ENCODE results near the gene SEMA5A.

The SEMA5A gene

GRCh38 chr5:9020996-9021395 lies 524.9 kb downstream of the SEMA5A start:
- Histone ChIP-seq H3K27ac (ENCODE audit: low read depth, low read length) (no peak overlapping the region), H3K36me3 (ENCODE audit: control insufficient read depth in 5 of 5, insufficient read depth in 5 of 5, low read length in 5 of 5) (no peaks in the 10 kb centered on the region), H3K4me1 (ENCODE audit: control insufficient read depth in 5 of 5, insufficient read depth in 5 of 5, low read length in 5 of 5) (peaks cover 0 to 2% (median 0%) of the 10 kb centered on the region in 5 donors), H3K9ac (ENCODE audit: low read length in 5 of 5) (no peak overlapping the region), H3K9me3 (ENCODE audit: control insufficient read depth in 5 of 5, low read length in 5 of 5) (peaks cover 6 to 27% (median 18%) of the 10 kb centered on the region in 5 donors), H3K27me3 (ENCODE audit: control insufficient read depth in 5 of 5, insufficient read depth in 4 of 5, low read length in 5 of 5) (no peaks in the 10 kb centered on the region), H3K4me3 (ENCODE audit: low read depth in 1 of 5, low read length in 5 of 5) (no peak overlapping the region)

DNA sequence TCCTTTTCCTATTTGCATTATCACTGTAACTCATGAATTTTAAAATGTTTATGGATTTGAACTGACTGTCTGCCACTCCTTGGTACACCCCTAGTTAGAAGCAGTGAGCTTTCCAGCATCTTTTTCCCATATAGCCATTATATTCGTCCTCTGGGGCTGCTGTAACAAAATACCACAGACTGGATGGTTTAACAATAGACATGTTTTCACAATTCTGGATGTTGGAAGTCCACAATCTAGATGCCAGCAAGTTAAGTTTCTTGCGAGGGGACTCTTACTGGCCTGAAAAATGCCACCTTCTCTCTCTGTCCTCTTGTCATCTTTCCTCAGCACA lies 530.0 kb downstream of the SEMA5A start:
- H3K4me3 ChIP-seq (ENCODE audit: low read depth in 1 of 5, low read length in 5 of 5) = no peak overlapping the region
- H3K9me3 ChIP-seq (ENCODE audit: control insufficient read depth in 5 of 5, low read length in 5 of 5) = peaks cover 0 to 4% (median 0%) of the 10 kb centered on the region in 5 donors
- H3K27me3 ChIP-seq (ENCODE audit: control insufficient read depth in 5 of 5, insufficient read depth in 4 of 5, low read length in 5 of 5) = no peaks in the 10 kb centered on the region
- H3K9ac ChIP-seq (ENCODE audit: low read length in 5 of 5) = no peak overlapping the region
- no peak overlapping the region for H3K27ac ChIP-seq (ENCODE audit: low read depth, low read length)
- no peaks in the 10 kb centered on the region for H3K4me1 ChIP-seq (ENCODE audit: control insufficient read depth in 5 of 5, insufficient read depth in 5 of 5, low read length in 5 of 5)
- H3K36me3 ChIP-seq (ENCODE audit: control insufficient read depth in 5 of 5, insufficient read depth in 5 of 5, low read length in 5 of 5) = no peaks in the 10 kb centered on the region

GRCh38 chr5:9015260-9015936 lies 530.5 kb downstream of the SEMA5A start:
- Histone ChIP-seq H3K4me3 (ENCODE audit: low read depth in 1 of 5, low read length in 5 of 5) (no peak overlapping the region), H3K36me3 (ENCODE audit: control insufficient read depth in 5 of 5, insufficient read depth in 5 of 5, low read length in 5 of 5) (no peaks in the 10 kb centered on the region), H3K9me3 (ENCODE audit: control insufficient read depth in 5 of 5, low read length in 5 of 5) (peaks cover 0 to 4% (median 0%) of the 10 kb centered on the region in 5 donors), H3K27me3 (ENCODE audit: control insufficient read depth in 5 of 5, insufficient read depth in 4 of 5, low read length in 5 of 5) (no peaks in the 10 kb centered on the region), H3K9ac (ENCODE audit: low read length in 5 of 5) (no peak overlapping the region), H3K4me1 (ENCODE audit: control insufficient read depth in 5 of 5, insufficient read depth in 5 of 5, low read length in 5 of 5) (no peaks in the 10 kb centered on the region), H3K27ac (ENCODE audit: low read depth, low read length) (no peak overlapping the region)

GRCh38 chr5:9013147-9013546 lies 532.7 kb downstream of the SEMA5A start:
- no peaks in the 10 kb centered on the region for H3K4me1 ChIP-seq (ENCODE audit: control insufficient read depth in 5 of 5, insufficient read depth in 5 of 5, low read length in 5 of 5)
- no peaks in the 10 kb centered on the region for H3K36me3 ChIP-seq (ENCODE audit: control insufficient read depth in 5 of 5, insufficient read depth in 5 of 5, low read length in 5 of 5)
- no peaks in the 10 kb centered on the region for H3K9me3 ChIP-seq (ENCODE audit: control insufficient read depth in 5 of 5, low read length in 5 of 5)
- H3K27ac ChIP-seq (ENCODE audit: low read depth, low read length) = no peak overlapping the region
- peaks cover 0 to 4% (median 0%) of the 10 kb centered on the region in 5 donors for H3K27me3 ChIP-seq (ENCODE audit: control insufficient read depth in 5 of 5, insufficient read depth in 4 of 5, low read length in 5 of 5)
- H3K9ac ChIP-seq (ENCODE audit: low read length in 5 of 5) = no peak overlapping the region
- H3K4me3 ChIP-seq (ENCODE audit: low read depth in 1 of 5, low read length in 5 of 5) = no peak overlapping the region

GRCh38 chr5:9009931-9010651 lies 535.8 kb downstream of the SEMA5A start:
- Histone ChIP-seq H3K36me3 (ENCODE audit: control insufficient read depth in 5 of 5, insufficient read depth in 5 of 5, low read length in 5 of 5) (no peaks in the 10 kb centered on the region), H3K27me3 (ENCODE audit: control insufficient read depth in 5 of 5, insufficient read depth in 4 of 5, low read length in 5 of 5) (peaks cover 0 to 4% (median 0%) of the 10 kb centered on the region in 5 donors), H3K4me1 (ENCODE audit: control insufficient read depth in 5 of 5, insufficient read depth in 5 of 5, low read length in 5 of 5) (no peaks in the 10 kb centered on the region), H3K27ac (ENCODE audit: low read depth, low read length) (no peak overlapping the region), H3K9me3 (ENCODE audit: control insufficient read depth in 5 of 5, low read length in 5 of 5) (no peaks in the 10 kb centered on the region), H3K4me3 (ENCODE audit: low read depth in 1 of 5, low read length in 5 of 5) (no peak overlapping the region), H3K9ac (ENCODE audit: low read length in 5 of 5) (no peak overlapping the region)

DNA sequence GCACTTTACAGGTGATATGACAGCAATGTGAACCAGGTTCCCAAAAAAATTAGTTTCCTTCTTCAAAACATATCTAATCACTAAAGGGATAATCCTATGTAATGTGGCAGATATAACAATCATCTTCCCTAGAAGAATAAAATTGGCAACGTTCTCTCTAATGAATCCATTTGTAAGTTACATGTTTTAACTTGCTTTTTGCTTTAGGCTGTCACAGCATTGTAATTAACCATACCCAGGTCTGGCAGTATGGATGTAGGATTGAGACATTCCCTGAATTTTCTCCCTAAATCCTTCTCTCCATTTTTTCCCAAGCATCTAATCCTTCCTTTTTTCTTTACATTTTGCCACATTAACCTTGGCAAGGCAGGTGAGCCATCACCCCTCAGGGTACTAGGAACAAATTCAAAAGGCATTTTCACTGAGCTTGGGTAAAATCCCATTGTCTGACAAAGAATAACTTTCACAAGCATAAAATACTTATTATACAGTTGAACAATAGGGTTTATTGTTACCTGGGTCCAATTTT lies 548.3 kb downstream of the SEMA5A start:
- H3K4me3 ChIP-seq (ENCODE audit: low read depth in 1 of 5, low read length in 5 of 5) = no peak overlapping the region
- H3K27me3 ChIP-seq (ENCODE audit: control insufficient read depth in 5 of 5, insufficient read depth in 4 of 5, low read length in 5 of 5) = no peaks in the 10 kb centered on the region
- H3K4me1 ChIP-seq (ENCODE audit: control insufficient read depth in 5 of 5, insufficient read depth in 5 of 5, low read length in 5 of 5) = no peaks in the 10 kb centered on the region
- H3K27ac ChIP-seq (ENCODE audit: low read depth, low read length) = no peak overlapping the region
- no peaks in the 10 kb centered on the region for H3K9me3 ChIP-seq (ENCODE audit: control insufficient read depth in 5 of 5, low read length in 5 of 5)
- no peaks in the 10 kb centered on the region for H3K36me3 ChIP-seq (ENCODE audit: control insufficient read depth in 5 of 5, insufficient read depth in 5 of 5, low read length in 5 of 5)
- no peak overlapping the region for H3K9ac ChIP-seq (ENCODE audit: low read length in 5 of 5)

DNA sequence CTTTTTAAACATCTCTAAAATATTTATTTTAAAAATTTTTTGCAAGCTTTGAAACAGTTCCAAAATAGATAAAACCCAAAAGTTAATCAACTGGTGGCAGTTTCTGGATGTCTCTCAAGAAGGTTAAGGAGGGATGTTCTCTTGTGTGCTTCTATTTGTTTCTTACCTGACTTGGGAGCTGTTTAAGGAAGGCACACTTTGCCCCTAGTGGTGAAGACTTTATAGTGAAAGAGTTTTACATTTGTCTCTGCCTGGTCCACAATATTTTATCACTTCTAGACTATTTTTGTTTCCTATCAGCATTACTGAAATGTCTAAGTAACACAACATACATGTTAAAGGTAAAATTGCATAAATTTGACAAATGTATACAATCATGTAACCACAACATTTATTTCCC lies 552.8 kb downstream of the SEMA5A start:
- Histone ChIP-seq H3K9me3 (ENCODE audit: control insufficient read depth in 5 of 5, low read length in 5 of 5) (peaks cover 0 to 9% (median 0%) of the 10 kb centered on the region in 5 donors), H3K9ac (ENCODE audit: low read length in 5 of 5) (no peak overlapping the region), H3K27ac (ENCODE audit: low read depth, low read length) (no peak overlapping the region), H3K4me3 (ENCODE audit: low read depth in 1 of 5, low read length in 5 of 5) (no peak overlapping the region), H3K27me3 (ENCODE audit: control insufficient read depth in 5 of 5, insufficient read depth in 4 of 5, low read length in 5 of 5) (no peaks in the 10 kb centered on the region), H3K4me1 (ENCODE audit: control insufficient read depth in 5 of 5, insufficient read depth in 5 of 5, low read length in 5 of 5) (no peaks in the 10 kb centered on the region), H3K36me3 (ENCODE audit: control insufficient read depth in 5 of 5, insufficient read depth in 5 of 5, low read length in 5 of 5) (no peaks in the 10 kb centered on the region)
